Bone marrow (tissue), 2 donors: Measurements from ENCODE around the gene KLHL35.

Source experiments
- DNase-seq, 2 donors: peaks; one replicate each; lab custom pipeline; 2025; lab: John Stamatoyannopoulos, UW

Gene KLHL35, protein sequence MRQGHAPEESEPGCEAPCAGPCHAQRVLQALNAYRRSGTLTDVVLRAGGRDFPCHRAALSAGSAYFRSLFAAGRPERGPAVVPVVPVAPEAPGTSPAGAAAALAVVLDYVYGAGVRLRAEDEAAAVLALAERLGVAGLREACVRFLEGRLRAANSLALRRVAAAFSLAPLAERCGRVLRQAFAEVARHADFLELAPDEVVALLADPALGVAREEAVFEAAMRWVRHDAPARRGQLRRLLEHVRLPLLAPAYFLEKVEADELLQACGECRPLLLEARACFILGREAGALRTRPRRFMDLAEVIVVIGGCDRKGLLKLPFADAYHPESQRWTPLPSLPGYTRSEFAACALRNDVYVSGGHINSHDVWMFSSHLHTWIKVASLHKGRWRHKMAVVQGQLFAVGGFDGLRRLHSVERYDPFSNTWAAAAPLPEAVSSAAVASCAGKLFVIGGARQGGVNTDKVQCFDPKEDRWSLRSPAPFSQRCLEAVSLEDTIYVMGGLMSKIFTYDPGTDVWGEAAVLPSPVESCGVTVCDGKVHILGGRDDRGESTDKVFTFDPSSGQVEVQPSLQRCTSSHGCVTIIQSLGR

DNA sequence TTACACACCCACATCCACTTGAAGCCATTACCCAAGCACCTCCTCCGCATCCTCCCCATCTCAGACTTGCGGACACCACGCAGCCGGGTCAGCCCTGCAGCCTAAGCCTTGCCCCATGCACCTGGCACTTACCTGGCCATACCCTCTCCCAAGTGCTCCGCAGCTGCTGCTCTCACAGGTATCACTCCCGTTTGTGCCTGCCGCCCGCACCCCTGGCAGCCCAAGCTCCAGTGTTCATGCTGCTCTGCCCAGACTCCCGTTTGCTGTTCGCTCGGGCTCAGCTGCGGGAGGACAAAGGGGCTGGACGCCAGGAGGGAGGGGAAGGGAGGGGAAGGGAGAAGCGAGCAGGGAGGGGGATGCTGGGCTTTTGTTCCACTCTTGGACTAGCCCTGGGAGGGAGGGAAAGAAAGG, at the start of gene KLHL35:
TSS of gene KLHL35 (minus strand) at position 293 of the 411 bp plus-strand sequence. CDS start 2,574 bp downstream, outside the sequence.
- DNase-seq: no peak

DNA sequence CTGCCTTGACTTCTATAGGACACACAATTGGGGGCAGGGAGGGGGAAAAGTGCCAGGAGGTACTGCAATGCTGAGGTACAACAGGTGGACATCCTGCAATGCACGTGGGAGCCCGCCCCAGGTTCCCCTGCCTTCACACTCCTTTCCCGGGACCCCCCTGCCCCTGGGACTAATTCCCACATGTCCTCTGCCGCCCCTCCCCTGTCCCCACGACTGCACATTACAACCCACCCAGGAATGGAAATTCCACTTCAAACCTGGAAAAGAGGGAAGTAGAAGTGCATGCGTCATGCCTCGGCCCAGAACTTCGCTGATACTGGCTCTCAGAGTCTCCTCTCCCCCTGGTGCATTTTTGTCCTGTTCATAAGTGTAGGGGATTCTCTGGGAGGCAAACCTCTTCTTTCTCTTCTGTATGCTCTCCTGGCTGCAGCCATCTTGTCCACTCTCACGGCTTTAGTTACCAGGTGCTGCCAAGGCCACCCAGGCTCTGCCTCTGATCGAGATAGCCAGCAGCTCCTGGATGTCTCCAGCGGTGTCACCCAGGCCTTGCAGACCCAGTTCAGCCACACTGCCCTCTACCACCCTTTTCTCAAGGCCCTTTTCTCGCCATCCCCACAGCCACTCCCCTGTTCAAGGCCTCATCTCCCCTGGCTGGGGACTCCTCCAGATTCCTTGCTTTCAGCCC, 49.1 kb upstream of the KLHL35 start:
- DNase-seq: no peak

DNA sequence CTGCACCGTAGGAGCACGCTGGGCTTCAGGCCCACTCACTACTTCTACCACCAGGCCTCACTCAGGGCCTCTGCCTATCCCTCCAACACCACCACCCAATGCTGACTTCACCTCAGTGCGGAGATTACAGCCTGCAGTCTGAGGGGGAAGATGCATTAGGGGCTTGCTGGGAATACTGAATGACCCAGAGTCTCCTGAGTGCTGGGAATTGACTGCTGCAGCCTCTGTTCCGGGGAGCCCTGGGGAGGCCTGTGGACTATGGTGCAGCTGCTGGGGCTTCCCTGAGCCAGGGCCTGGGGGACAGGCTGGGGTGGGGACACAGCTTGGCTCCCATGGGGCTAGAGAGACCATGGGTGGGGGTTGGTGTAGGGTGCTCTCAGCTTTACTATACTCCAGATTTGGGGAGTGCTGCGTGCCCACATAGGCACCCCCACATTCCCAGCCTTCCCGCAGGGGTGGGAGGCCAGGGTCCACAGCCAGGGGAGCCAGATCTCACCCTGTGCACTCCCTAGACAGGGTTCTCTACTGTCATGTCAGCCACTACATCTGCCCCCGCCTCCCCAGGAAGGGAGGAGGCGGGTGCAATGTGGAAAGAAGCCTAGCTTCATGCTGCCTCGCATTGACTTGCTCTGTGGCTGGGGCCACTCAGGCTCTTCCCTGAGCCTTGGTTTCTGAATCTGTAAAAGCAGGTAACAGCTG, 48.4 kb upstream of the KLHL35 start:
- DNase-seq: no peak

DNA sequence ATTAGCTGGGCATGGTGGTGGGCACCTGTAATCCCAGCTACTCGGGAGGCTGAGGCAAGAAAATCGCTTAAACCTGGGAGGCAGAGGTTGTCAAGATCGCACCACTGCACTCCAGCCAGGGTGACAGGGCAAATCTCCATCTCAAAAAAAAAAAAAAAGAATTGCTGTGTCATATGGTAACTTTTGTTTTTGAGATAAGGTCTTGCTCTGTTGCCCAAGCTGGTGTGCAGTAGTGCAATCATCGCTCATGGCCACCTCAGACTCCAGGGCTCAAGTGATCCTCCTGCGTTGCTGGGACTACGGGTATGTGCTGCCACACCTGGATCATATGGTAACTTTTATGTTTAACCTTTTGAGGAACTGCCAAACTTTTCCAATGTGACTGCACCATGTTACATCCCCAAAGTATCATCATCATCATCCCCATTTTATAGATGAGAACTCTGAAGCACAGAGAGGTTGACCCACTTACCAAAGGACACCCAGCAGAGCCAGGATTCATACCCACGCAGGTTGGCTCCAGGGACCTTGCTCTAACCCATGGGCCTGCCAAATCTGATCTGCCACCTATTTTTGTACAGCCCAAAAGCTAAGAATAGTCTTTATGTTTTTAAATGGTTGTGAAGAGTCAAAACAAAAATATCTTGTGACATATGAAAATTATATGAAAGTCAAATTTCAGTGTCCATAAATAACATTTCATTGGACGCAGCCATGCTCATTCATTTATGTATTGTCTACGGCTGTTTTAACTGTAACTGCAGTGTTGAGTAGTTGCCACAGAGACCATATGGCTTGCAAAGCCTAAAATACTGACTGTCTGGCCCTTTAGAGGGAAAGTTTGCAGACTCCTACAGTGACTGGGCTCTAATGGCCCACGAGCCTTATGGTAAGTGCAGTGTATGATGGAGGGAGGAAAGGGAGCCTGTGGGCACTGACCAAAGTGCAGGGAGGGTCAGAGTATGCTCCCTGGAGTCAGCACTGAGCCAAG, 47.5 kb upstream of the KLHL35 start:
- no peak for DNase-seq

DNA sequence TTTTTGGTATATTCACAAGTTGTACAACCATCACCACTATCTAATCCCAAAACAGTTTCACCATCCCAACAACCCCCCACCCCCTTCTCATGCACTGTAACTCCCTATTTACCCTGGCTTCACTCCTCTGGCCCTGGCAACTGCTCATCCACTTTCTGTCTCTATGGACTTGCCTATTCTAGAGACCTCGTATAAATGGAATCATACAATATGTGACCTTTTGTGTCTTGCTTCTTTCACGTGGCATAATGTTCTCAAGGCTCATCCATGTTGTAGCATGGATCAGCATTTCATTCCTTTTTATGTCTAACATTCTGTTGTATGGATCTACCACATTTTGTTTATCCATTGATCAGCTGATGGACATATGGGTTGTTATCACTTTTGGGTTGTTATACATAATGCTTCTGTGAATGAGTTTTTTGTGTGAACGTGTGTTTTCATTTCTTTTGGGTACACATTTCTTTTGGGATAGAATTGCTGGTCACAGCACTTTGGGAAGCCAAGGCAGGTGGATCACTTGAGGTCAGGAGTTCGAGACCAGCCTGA, 46.7 kb upstream of the KLHL35 start:
- no peak for DNase-seq

DNA sequence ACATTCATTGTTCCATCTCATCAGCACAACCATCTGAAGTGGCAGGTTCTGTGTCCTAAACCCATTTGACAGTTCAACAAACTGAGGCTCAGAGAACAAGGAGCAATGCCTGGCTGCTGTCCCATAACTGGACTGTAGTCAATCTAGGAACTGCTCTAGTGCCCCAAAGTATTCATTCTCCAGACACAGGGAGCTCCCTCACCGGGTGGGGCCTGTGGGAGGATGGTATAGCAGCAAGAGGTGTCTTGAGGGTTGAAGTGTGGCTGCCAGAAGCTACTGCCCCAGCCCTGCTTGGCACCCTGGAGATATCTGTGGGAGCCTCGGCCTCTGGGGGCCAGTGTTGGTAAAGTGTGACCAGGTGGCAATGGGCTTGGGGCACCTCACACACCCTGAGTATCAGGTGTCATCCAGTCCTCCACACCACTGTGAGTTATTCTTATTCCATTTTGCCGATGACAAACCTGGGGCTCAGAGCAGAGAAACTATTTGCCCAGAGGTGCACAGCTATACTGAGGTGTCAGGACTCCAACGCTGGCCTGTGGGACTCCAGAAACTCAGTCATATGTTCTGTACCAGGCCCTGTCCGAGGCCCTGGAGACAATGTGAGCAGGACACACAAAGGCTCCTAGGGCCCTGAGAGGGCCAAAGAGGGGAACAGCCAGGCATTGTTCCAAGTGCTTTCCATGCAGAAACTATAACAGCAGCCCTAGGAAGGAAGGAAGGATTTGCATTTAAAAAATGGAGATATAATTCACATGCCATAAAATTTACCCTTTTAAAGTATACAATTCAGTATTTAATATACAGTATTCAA, 46.0 kb upstream of the KLHL35 start:
- no peak for DNase-seq

DNA sequence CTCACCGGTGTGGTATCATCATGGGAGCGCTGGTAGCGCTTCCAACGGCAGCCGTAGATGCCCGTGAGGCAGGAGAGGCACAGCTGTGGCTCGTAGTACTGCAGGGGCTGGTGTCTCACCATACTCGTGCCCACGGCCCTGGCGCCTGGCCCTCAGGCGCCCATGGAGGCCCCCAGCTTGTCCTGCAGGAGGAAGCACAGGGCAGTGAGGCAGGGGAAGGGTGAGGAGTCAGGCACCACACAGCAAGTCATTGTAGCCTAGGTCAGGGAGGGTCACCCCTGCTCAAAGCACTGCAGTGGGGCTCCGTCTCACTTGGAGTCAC, 44.6 kb upstream of the KLHL35 start:
- DNase-seq: no peak

DNA sequence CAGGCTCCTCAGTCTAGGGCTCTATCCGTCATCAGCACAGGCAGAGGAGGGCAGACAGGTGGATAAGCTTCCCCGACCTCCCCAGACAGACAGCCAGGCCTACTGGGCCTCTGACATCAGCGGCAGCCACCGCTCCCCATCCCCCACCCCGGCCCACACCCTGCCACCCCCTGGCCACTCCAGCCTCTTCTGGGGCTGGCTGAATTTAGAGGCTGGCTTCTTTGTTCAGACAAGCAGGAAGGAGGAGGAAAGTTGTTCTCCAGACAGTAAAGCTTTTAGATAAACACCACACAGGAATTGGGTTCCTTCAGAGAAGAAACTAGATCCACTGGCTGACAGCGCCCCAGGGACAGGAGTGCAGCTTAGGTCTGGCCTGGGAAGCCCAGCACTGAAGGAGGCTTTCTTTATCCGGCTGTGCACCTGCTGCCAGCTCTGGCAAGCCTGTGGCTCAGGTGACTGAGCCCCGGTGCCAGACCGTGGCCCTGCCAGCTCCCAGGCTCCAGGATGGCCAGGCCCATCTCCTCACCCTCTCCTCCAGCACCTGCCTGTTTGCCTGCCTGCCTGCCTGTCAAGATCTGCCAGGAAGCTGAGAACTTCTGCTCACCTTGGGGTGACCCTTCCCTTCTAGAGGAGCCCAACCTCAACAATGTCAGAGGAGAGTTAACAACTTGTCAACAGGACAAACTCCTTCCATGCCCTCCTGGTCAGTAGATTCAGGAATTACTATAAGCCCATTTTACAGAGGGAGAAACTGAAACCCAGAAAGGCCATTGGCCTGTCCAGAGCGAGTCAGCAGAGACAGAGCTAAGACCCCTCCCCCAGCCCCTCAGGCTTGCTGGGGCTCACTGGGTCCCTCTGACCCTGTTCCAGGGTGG, 44.0 kb upstream of the KLHL35 start:
- DNase-seq: no peak

DNA sequence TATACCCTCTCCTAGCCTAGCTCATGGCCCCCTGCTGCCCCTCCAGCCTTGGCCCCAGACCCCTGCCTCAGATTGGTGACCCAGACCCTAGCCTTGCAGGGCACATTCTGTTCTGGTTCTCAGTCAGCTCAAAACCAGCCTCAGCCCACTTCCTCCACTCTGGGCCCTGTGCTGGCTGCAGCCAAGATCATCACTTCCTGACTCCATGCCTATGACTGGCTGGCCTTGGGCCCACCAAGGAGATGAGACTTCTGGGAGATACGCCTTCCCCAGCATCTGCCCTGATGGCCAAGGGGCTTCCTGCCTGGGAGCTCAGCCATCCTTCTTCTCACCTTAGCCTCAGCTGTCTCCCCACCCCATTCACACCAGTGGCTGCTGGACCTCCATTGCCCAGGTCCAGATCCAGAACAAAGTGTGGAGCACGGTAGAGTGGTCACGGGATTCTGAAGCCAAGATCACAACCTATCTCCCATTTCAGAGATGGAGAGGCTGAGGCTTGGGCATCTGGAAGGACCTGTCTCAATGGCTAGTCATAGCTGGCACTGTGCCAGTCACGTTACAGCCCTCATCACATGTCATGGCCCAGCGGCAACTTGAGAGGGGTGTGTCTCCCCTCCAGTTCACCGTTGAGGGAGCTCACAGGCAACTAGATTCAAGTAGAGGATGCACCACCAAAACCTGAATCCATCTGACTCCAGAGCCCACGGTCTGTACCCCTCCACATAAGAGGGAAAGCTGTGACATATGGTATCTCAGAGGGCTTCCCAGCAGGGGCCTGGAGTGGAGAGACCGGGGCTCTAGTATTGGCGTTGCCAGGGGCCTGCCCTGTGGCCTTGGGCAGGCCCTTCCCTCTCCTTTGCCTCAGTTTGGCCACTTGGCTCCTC, 43.0 kb upstream of the KLHL35 start:
- peak in 1 of 2 donors; percentile 33 for DNase-seq

DNA sequence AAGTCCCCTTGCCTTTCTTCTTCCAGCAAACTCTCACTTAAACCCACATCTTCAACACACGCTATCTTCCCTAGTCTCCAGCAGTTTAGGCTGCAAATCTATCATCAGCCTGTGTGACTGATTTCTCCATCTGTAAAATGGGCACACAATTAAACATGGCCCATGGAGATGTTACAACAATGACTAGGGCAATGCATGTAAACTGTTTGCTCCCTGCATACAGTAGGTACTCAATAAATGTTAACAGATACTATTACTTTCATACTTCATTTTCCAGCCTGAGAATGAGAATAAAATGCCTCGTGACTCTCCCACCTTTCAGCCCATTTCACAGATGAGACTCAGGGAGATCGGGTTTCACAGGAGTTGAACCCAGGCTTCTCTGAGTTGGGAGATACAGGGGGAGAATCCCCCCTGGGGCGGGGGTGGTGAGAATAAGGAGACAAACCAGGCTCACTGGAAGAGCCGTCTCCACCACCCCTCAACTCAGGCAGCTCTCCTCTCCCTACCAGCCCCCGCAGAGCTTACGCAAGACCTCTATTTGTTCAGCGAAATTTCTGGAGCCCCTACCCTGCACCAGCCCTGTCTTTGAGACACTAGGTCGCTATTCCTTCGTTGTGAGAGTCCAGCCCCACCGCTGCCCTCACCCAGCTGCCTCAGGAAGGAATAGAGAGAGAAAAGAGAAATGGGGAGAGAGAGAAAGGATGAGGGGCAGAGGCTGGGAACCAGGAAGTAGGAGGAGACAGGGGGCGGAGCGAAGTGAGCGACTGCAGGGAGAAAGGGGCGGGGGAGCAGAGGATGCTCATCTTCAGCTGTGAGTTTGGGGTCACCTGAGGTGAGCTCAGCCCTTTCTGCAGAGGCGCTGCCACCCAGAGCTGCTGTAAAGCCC, 42.1 kb upstream of the KLHL35 start:
- peak; percentile 17 to 70 for DNase-seq

DNA sequence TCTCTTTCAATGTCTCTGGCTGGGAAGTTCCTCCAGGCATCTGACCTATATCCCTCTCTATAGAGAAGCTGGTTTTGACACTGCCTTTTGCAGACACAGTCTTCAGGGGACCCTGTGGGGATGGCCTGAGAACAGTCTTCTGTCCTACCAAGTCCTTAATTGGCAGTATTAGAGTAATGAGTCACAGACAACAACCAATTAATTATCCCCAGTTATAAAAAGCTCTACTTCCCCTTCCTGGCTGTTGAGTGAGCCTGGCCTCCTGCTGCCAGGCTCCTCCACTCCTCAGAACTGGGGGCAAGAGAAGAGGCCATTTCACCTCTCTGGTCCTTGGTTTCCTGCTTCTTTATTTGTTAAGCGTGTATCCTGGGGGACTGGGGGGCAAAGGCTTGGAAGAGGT, 41.2 kb upstream of the KLHL35 start:
- DNase-seq: peak in 1 of 2 donors; percentile 55

DNA sequence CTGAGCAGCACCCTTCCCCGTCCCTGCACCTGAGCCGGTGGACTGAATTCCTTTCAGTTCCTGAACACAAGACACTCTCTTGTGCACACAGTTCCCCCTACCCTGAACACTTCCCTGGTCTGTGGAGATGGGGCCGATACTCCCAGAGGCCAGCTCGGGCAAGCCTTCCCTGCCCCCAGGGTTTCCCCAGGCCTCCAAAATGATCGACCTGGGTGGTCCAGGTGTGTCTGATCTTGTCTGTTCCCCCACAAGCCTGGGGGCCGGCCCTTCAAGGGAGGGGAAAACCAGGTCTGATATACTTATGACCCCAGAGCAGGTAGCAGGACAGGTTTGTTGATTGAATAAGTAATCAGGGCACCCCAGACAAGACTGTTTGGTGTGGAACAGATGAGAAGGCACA, 40.7 kb upstream of the KLHL35 start:
- DNase-seq: no peak

DNA sequence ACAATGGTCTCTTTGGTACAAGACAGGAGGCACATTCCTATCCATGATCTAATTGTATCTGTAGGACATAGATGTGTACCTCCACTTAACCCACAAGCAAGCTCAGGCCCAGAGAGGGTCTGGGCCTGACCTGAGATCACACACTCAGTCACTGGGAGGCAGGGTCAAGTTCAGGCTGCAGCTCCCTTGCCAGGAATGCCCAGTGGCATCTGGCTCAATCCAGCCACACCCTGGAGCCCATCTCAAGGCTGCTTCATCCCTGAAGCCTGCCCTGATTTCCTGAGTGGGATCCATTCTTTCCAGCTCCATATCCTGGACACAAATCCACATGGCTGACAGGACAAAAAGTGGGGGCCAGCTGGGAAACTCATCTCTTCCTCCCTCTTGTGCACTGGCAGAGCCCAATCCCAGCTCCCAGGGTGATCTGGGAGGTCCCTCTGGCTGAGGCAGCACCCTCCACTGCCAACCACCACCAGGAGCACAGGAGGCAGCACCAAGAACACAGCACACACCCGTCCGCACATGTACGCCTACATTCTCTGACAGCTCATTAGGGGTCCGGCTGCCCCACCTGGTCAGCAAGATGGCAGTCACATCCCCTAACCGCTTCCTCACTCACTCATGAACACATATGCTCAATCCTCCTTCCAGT, 39.2 kb upstream of the KLHL35 start:
- no peak for DNase-seq

DNA sequence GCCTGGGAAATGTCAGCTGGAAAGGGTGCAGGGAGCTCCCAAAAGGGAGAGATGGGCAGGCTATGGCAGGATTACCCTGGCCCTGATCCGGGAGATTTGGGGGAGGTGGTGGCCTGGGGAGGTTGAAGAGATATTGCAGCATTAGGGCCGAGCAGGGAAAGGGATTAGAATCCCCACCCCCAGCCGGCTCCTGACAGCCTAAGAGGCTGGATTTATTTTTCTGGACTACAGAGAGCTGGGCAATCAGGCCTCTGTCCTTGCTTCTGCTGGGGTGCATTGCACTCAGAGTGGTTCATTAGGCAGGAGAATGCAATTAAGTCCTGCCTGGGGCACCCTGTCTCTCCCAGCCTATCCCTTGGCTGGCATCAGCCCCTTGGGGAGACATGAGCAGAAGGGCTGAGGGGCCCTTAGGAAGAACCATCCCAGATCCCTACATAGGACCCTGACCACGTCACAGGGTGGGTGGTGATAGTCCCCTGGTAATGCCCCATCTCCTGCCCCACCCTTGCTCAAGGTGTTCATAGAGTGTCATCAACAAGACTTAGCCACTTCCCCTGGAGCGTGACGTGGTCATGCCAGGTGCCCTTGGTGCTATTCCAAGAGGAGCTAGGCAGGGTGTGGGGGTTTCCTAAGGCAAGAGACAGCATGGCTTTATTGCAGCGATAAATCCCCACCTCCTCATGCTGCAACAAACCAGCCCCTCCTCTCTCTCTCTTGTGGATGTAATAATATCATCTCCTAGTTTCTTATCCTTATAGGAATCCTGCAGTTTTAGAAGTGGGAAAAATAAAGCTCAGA, 38.4 kb upstream of the KLHL35 start:
- no peak for DNase-seq

DNA sequence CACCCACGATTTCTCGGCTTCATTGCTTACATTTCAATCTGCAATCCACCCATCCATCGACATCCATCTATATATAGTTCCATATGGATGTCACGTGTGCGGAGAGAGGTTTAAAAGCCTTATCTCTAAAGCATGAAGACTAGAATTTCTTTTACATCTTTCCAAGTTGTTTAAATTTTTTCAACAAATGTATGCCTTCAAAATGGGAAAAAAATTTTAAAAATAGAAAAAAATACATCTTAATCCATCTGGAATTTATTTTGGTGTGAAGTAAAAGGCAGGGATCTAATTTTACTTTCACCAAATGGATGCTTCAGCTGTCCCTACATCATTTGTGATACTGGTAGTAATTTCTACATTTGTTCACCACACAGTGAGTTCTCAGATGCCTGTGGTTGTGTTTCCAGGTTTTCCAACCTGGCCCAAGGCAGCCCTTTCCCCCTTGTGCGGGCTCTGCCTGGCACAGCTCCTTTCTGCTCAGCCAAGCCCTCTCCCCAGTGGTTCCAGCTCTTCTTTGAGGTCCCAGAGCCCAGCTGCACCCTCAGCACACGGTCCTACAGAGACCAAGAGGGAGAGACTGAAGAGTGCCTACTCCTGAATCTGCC, 37.6 kb upstream of the KLHL35 start:
- no peak for DNase-seq
